Astrocyte (in vitro differentiated cells and primary cell): ENCODE results near the gene GRB10. TPM values are rescaled to one million over a fixed set of nuclear protein-coding genes. Genes with fewer than 3 reads are reported as not detected.

Source experiments
- DNase-seq: peaks from one replicate; pipeline ENCODE4 v3.0.0-alpha.2; 2010; ENCODE audit warnings: low read depth
- FAIRE-seq: peaks from 2 replicates; lab custom pipeline; 2011; peaks lifted over from hg19 to GRCh38; lab: Jason Lieb, UNC
- H2AFZ ChIP-seq: 2 replicates; pipeline ENCODE4 v1.6.0; 2012; ENCODE audit warnings: low read depth, low read length, inconsistent platforms
- H3K27ac ChIP-seq: 2 replicates; pipeline ENCODE4 v1.5.1; 2011; ENCODE audit warnings: low read depth, low read length, inconsistent platforms
- H3K27me3 ChIP-seq: 2 replicates; pipeline ENCODE4 v1.6.0; 2011; ENCODE audit warnings: low read length, inconsistent platforms; ENCODE audit not compliant: insufficient read depth
- H3K36me3 ChIP-seq: 2 replicates; pipeline ENCODE4 v1.5.1; 2011; ENCODE audit warnings: low read length, inconsistent platforms; ENCODE audit not compliant: insufficient read depth
- H3K4me1 ChIP-seq: 2 replicates; pipeline ENCODE4 v1.5.1; 2011; ENCODE audit warnings: low read length, inconsistent platforms; ENCODE audit not compliant: insufficient read depth
- H3K4me2 ChIP-seq: 2 replicates; pipeline ENCODE4 v1.6.0; 2012; ENCODE audit warnings: low read length, inconsistent platforms
- H3K4me3 ChIP-seq: 2 replicates; pipeline ENCODE4 v1.5.1; 2011; ENCODE audit warnings: low read depth, mild to moderate bottlenecking, low read length, inconsistent platforms; ENCODE audit not compliant: insufficient read depth
- H3K79me2 ChIP-seq: 2 replicates; pipeline ENCODE4 v1.6.0; 2012; ENCODE audit warnings: mild to moderate bottlenecking, low read length, inconsistent platforms; ENCODE audit not compliant: insufficient read depth
- H3K9ac ChIP-seq: 2 replicates; pipeline ENCODE4 v1.6.0; 2012; ENCODE audit warnings: mild to moderate bottlenecking, low read length, inconsistent platforms
- H3K9me3 ChIP-seq: 2 replicates; pipeline ENCODE4 v1.5.1; 2012; ENCODE audit warnings: low read depth, mild to moderate bottlenecking, low read length, inconsistent platforms; ENCODE audit not compliant: insufficient read depth
- H4K20me1 ChIP-seq: 2 replicates; pipeline ENCODE4 v1.6.0; 2012; ENCODE audit warnings: low read length, inconsistent platforms; ENCODE audit not compliant: insufficient read depth
- H3K27ac Mint-ChIP-seq: one replicate; pipeline ENCODE4 v1.8.0; 2021; ENCODE audit warnings: mild to moderate bottlenecking, mixed read lengths; ENCODE audit not compliant: unreplicated experiment
- H3K27me3 Mint-ChIP-seq: one replicate; pipeline ENCODE4 v1.8.0; 2021; ENCODE audit warnings: low read depth, mixed read lengths; ENCODE audit not compliant: unreplicated experiment
- H3K36me3 Mint-ChIP-seq: one replicate; pipeline ENCODE4 v1.8.0; 2021; ENCODE audit warnings: low read depth, mixed read lengths; ENCODE audit not compliant: unreplicated experiment
- H3K4me1 Mint-ChIP-seq: one replicate; pipeline ENCODE4 v1.8.0; 2021; ENCODE audit warnings: low read depth, mixed read lengths; ENCODE audit not compliant: unreplicated experiment
- H3K4me3 Mint-ChIP-seq: one replicate; pipeline ENCODE4 v1.8.0; 2021; ENCODE audit warnings: mild to moderate bottlenecking, moderate library complexity, mixed read lengths; ENCODE audit not compliant: unreplicated experiment
- H3K9me3 Mint-ChIP-seq: one replicate; pipeline ENCODE4 v1.8.0; 2021; ENCODE audit warnings: mild to moderate bottlenecking, mixed read lengths; ENCODE audit not compliant: unreplicated experiment
- EZH2 ChIP-seq: IDR thresholded peaks from 2 replicates; pipeline ENCODE4 v1.6.1; 2012; ENCODE audit warnings: mild to moderate bottlenecking, low read length, inconsistent platforms; ENCODE audit not compliant: insufficient read depth
- total RNA-seq: library from RNA; stranded (reverse); gene quantifications from 2 replicates; pipeline ENCODE4 v1.2.1, GENCODE V29; 2021
- TF ChIP-seq, protein P1 (sequence below): IDR thresholded peaks from 2 replicates; pipeline ENCODE4 v1.5.1; 2011; ENCODE audit warnings: low read depth, mild to moderate bottlenecking, inconsistent platforms, low read length, moderate library complexity; ENCODE audit not compliant: insufficient read depth

The GRB10 gene
- total RNA-seq, 1 donor from 2014 or later, result 81.9 TPM

DNA sequence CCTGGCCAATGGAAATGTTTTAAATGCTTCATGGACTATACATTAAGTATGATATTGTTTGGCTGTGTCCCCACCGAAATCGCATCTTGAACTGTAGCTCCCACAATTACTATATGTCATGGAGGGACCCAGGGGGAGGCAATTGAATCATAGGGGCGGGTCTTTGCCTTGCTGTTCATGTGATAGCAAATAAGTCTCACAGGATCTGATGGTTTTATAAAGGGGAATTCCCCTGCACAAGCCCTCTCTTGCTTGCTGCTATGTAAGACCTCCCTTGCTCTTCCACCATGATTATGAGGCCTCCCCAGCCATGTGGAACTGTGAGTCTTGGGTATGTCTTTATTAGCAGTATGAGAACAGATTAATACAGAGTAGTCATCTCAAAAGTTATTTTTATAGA, 32.4 kb upstream of the GRB10 start:
- H3K4me1 Mint-ChIP-seq, result peaks cover 5% of the 10 kb centered on the region
- H3K9me3 Mint-ChIP-seq, result no peaks in the 10 kb centered on the region
- FAIRE-seq (no peak), DNase-seq (no peak)
- no peak overlapping the region for H3K4me3 ChIP-seq
- TF ChIP-seq EZH2, result no peak
- H3K27ac ChIP-seq, result no peak overlapping the region
- no peaks in the 10 kb centered on the region for H3K36me3 ChIP-seq
- no peaks in the 10 kb centered on the region for H3K9me3 ChIP-seq
- H4K20me1 ChIP-seq, result no peaks in the 10 kb centered on the region
- H3K9ac ChIP-seq, result no peak overlapping the region
- H3K4me1 ChIP-seq, result peaks cover 3% of the 10 kb centered on the region
- H3K4me3 Mint-ChIP-seq, result no peak overlapping the region
- H3K27ac Mint-ChIP-seq, result no peak overlapping the region
- no peaks in the 10 kb centered on the region for H3K36me3 Mint-ChIP-seq
- H3K79me2 ChIP-seq, result no peaks in the 10 kb centered on the region
- H3K4me2 ChIP-seq, result no peak overlapping the region
- H3K27me3 Mint-ChIP-seq, result peaks cover 14% of the 10 kb centered on the region
- no peak overlapping the region for H2AFZ ChIP-seq
- H3K27me3 ChIP-seq, result peaks cover 1% of the 10 kb centered on the region

DNA sequence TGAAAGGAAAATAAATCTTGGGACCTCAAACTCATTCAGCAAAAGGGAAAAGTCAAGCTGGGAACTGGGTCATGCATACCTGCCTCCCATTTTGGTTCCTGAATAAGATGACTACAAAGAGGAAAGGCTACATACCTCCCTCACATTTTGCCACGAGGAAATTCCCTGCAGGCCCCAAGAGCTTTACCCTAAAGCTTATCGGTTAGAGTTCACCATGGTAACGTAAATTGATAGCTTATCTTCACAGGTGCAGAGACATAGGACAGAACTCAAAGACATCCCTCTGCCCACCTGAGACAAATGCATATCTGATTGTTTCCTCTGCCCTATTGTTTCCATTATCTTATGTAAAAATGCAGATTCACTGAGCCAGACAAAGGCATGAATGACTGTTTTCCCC, 31.5 kb upstream of the GRB10 start:
- no peak overlapping the region for H3K4me3 Mint-ChIP-seq
- DNase-seq, result no peak
- TF ChIP-seq, protein P1, sequence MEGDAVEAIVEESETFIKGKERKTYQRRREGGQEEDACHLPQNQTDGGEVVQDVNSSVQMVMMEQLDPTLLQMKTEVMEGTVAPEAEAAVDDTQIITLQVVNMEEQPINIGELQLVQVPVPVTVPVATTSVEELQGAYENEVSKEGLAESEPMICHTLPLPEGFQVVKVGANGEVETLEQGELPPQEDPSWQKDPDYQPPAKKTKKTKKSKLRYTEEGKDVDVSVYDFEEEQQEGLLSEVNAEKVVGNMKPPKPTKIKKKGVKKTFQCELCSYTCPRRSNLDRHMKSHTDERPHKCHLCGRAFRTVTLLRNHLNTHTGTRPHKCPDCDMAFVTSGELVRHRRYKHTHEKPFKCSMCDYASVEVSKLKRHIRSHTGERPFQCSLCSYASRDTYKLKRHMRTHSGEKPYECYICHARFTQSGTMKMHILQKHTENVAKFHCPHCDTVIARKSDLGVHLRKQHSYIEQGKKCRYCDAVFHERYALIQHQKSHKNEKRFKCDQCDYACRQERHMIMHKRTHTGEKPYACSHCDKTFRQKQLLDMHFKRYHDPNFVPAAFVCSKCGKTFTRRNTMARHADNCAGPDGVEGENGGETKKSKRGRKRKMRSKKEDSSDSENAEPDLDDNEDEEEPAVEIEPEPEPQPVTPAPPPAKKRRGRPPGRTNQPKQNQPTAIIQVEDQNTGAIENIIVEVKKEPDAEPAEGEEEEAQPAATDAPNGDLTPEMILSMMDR, result no peak
- no peak for TF ChIP-seq EZH2
- Histone ChIP-seq H2AFZ (no peak overlapping the region), H3K4me2 (no peak overlapping the region), H3K9ac (no peak overlapping the region), H3K27ac (no peak overlapping the region), H3K27me3 (peaks cover 2% of the 10 kb centered on the region), H3K36me3 (no peaks in the 10 kb centered on the region), H3K79me2 (no peaks in the 10 kb centered on the region), H4K20me1 (no peaks in the 10 kb centered on the region), H3K4me3 (no peak overlapping the region), H3K4me1 (peaks cover 3% of the 10 kb centered on the region), H3K9me3 (no peaks in the 10 kb centered on the region)
- FAIRE-seq, result no peak
- no peak overlapping the region for H3K27ac Mint-ChIP-seq
- H3K27me3 Mint-ChIP-seq, result peaks cover 23% of the 10 kb centered on the region
- peaks cover 5% of the 10 kb centered on the region for H3K4me1 Mint-ChIP-seq
- H3K36me3 Mint-ChIP-seq, result no peaks in the 10 kb centered on the region
- H3K9me3 Mint-ChIP-seq, result no peaks in the 10 kb centered on the region

DNA sequence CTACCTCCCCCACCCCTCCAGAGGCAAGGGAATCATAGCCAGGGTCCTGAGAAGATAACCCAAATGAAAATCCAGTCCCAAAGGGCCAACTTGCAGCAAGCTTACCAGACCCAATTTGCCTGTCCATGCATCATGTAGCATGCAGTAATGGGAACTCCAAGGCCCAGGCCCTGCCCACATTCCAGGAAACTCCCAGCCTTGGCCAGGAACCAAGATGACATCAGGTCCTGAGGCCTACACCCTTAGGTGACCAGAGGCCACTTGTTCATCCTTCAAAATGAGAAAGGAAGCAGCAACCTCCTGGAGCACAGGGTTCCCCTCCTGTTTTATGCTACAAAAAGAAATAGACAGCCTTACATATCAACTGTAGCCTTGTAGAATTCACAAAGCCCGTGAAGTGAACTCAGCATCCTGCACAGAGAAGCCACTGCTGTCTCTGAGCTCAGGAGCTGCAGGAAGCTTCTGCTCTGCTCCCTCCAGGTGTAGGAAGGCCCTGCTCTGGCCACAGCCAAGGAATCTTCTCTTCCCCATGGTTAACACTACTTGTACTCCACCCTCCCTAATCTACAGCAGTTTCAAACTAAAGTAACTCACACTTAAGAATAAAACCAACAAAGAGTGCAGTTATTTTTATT, 30.3 kb upstream of the GRB10 start:
- peak overlapping the region; percentile 11 for H3K27ac Mint-ChIP-seq
- H3K4me1 ChIP-seq, result peaks cover 3% of the 10 kb centered on the region

More for the DNA sequence above, 30.3 kb upstream of the GRB10 start:
- no peak for FAIRE-seq
- Histone ChIP-seq H3K9ac (peak overlapping the region; percentile 18), H3K4me3 (no peak overlapping the region), H3K36me3 (no peaks in the 10 kb centered on the region), H3K4me2 (no peak overlapping the region), H4K20me1 (no peaks in the 10 kb centered on the region), H2AFZ (no peak overlapping the region), H3K27me3 (peaks cover 2% of the 10 kb centered on the region), H3K9me3 (no peaks in the 10 kb centered on the region), H3K79me2 (no peaks in the 10 kb centered on the region), H3K27ac (no peak overlapping the region)
- Mint-ChIP-seq H3K9me3 (no peaks in the 10 kb centered on the region), H3K4me1 (peaks cover 5% of the 10 kb centered on the region), H3K36me3 (no peaks in the 10 kb centered on the region), H3K4me3 (no peak overlapping the region), H3K27me3 (peaks cover 32% of the 10 kb centered on the region)
- DNase-seq, result peak; percentile 79
- TF ChIP-seq EZH2, result no peak
- TF ChIP-seq, protein P1, result no peak
